ENCODE measurements around the gene MET.

MET gene

GRCh38 chr7:116647861-116648260 is 24.1 kb upstream of the MET start:
- TF ChIP-seq CREB1 (IDR thresholded peaks at IDR 0.05; ENCODE audit: low read depth) (no peak), CEBPB (IDR thresholded peaks at IDR 0.05) (no peak), RAD21 (IDR thresholded peaks at IDR 0.05; ENCODE audit: low read depth) (no peak), TCF12 (IDR thresholded peaks at IDR 0.05; ENCODE audit: low read depth) (no peak), FOXM1 (IDR thresholded peaks at IDR 0.05; ENCODE audit: borderline replicate concordance, low read depth) (no peak), EP300 (IDR thresholded peaks at IDR 0.05; ENCODE audit: borderline replicate concordance) (no peak), TEAD4 (IDR thresholded peaks at IDR 0.05) (no peak), NFIC (IDR thresholded peaks at IDR 0.05) (no peak), EGR1 (IDR thresholded peaks at IDR 0.05) (no peak), YY1 (IDR thresholded peaks at IDR 0.05; ENCODE audit: low read depth) (no peak)
- TF ChIP-seq, protein P1, sequence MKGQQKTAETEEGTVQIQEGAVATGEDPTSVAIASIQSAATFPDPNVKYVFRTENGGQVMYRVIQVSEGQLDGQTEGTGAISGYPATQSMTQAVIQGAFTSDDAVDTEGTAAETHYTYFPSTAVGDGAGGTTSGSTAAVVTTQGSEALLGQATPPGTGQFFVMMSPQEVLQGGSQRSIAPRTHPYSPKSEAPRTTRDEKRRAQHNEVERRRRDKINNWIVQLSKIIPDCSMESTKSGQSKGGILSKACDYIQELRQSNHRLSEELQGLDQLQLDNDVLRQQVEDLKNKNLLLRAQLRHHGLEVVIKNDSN (IDR thresholded peaks at IDR 0.05), result no peak
- TF ChIP-seq, protein P2, sequence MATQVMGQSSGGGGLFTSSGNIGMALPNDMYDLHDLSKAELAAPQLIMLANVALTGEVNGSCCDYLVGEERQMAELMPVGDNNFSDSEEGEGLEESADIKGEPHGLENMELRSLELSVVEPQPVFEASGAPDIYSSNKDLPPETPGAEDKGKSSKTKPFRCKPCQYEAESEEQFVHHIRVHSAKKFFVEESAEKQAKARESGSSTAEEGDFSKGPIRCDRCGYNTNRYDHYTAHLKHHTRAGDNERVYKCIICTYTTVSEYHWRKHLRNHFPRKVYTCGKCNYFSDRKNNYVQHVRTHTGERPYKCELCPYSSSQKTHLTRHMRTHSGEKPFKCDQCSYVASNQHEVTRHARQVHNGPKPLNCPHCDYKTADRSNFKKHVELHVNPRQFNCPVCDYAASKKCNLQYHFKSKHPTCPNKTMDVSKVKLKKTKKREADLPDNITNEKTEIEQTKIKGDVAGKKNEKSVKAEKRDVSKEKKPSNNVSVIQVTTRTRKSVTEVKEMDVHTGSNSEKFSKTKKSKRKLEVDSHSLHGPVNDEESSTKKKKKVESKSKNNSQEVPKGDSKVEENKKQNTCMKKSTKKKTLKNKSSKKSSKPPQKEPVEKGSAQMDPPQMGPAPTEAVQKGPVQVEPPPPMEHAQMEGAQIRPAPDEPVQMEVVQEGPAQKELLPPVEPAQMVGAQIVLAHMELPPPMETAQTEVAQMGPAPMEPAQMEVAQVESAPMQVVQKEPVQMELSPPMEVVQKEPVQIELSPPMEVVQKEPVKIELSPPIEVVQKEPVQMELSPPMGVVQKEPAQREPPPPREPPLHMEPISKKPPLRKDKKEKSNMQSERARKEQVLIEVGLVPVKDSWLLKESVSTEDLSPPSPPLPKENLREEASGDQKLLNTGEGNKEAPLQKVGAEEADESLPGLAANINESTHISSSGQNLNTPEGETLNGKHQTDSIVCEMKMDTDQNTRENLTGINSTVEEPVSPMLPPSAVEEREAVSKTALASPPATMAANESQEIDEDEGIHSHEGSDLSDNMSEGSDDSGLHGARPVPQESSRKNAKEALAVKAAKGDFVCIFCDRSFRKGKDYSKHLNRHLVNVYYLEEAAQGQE (IDR thresholded peaks at IDR 0.05; ENCODE audit: low read depth), result no peak
- TF ChIP-seq, protein P3, sequence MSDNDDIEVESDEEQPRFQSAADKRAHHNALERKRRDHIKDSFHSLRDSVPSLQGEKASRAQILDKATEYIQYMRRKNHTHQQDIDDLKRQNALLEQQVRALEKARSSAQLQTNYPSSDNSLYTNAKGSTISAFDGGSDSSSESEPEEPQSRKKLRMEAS (IDR thresholded peaks at IDR 0.05), result no peak

DNA sequence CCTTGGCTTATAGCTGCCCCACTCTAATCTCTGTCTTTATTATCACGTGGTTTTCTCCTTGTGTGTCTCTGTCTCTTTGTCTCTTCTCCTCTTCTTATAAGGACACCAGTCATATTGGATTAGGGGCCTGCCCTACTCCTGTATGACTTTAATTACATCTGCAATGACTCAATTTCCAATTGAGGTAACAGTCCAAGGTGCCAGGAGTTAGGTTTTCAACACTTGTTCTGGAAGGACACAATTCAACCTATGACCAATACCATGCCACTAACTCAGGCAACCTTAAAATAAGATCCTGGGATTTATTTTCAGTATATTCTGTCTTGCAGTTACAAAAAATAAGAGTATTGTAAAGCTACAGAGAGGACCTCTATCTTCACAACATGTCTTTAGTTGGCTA is 21.6 kb upstream of the MET start:
- TF ChIP-seq TEAD4 (IDR thresholded peaks at IDR 0.05) (no peak), FOXM1 (IDR thresholded peaks at IDR 0.05; ENCODE audit: borderline replicate concordance, low read depth) (no peak), EP300 (IDR thresholded peaks at IDR 0.05; ENCODE audit: borderline replicate concordance) (no peak), EGR1 (IDR thresholded peaks at IDR 0.05) (no peak), NFIC (IDR thresholded peaks at IDR 0.05) (no peak), TAF1 (IDR thresholded peaks at IDR 0.05; ENCODE audit: low read depth) (no peak), YY1 (IDR thresholded peaks at IDR 0.05; ENCODE audit: low read depth) (no peak), CEBPB (IDR thresholded peaks at IDR 0.05) (no peak), ZBTB7A (IDR thresholded peaks at IDR 0.05; ENCODE audit: low read depth) (no peak), TCF12 (IDR thresholded peaks at IDR 0.05; ENCODE audit: low read depth) (no peak), RAD21 (IDR thresholded peaks at IDR 0.05; ENCODE audit: low read depth) (no peak), CREB1 (IDR thresholded peaks at IDR 0.05; ENCODE audit: low read depth) (no peak)
- TF ChIP-seq, protein P3 (IDR thresholded peaks at IDR 0.05), result no peak
- TF ChIP-seq, protein P2 (IDR thresholded peaks at IDR 0.05; ENCODE audit: low read depth), result no peak
- TF ChIP-seq, protein P1 (IDR thresholded peaks at IDR 0.05), result no peak

DNA sequence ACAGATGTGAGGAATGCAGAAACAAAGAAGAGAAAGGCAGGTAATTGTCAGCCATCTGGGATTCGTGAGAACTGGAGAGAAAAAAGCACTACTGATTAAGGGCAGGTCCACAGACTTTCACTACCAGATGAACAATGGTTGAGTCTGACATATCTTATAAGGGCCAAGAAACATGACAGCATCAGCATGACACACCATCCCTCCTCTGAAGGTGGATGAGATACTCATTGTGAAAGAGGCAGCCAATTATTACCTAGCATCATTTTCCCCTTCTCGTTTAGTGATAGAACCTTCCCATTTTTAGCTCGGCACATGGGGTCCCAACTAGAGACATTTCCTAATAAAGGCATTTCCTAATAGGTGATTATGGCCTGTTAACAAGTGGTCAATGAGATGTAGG is 19.2 kb upstream of the MET start:
- TF ChIP-seq ZBTB7A (IDR thresholded peaks at IDR 0.05; ENCODE audit: low read depth), result no peak
- no peak for TF ChIP-seq TCF12 (IDR thresholded peaks at IDR 0.05; ENCODE audit: low read depth)
- TF ChIP-seq TEAD4 (IDR thresholded peaks at IDR 0.05), result no peak
- no peak for TF ChIP-seq EP300 (IDR thresholded peaks at IDR 0.05; ENCODE audit: borderline replicate concordance)
- TF ChIP-seq EGR1 (IDR thresholded peaks at IDR 0.05), result no peak
- TF ChIP-seq NFIC (IDR thresholded peaks at IDR 0.05), result no peak
- no peak for TF ChIP-seq CREB1 (IDR thresholded peaks at IDR 0.05; ENCODE audit: low read depth)
- TF ChIP-seq TAF1 (IDR thresholded peaks at IDR 0.05; ENCODE audit: low read depth), result no peak
- no peak for TF ChIP-seq CEBPB (IDR thresholded peaks at IDR 0.05)
- TF ChIP-seq, protein P3 (IDR thresholded peaks at IDR 0.05), result no peak
- TF ChIP-seq, protein P2 (IDR thresholded peaks at IDR 0.05; ENCODE audit: low read depth), result no peak
- TF ChIP-seq RAD21 (IDR thresholded peaks at IDR 0.05; ENCODE audit: low read depth), result no peak
- no peak for TF ChIP-seq FOXM1 (IDR thresholded peaks at IDR 0.05; ENCODE audit: borderline replicate concordance, low read depth)
- no peak for TF ChIP-seq YY1 (IDR thresholded peaks at IDR 0.05; ENCODE audit: low read depth)
- TF ChIP-seq, protein P1 (IDR thresholded peaks at IDR 0.05), result no peak
